ENCODE data around the gene STK10. TPM values are rescaled to one million over a fixed set of nuclear protein-coding genes. Genes with fewer than 3 reads are reported as not detected.

Gene STK10
- total and polyA plus RNA-seq, 2 of the 8 experiments (the other 6 are each of a cell fraction or from before 2014, with no cell fraction given) = 10.5 to 21.4 TPM

GRCh38 chr5:172178991-172179989, 8.7 kb downstream of the STK10 start:
- Histone ChIP-seq H2BK12ac (ENCODE audit: low read depth, low read length) (no peak overlapping the region), H4K8ac (ENCODE audit: extremely low read depth, insufficient read depth, low read length) (no peak overlapping the region; the same call in 1 of the 2 replicates), H2AK5ac (ENCODE audit: low read depth, low read length) (no peak overlapping the region), H3K79me1 (ENCODE audit: low read depth, low read length) (peaks cover 8% of the 10 kb centered on the region; the same call in 1 of the 2 replicates), H3K9me3 (ENCODE audit: insufficient read depth in 2 of 2, low read depth in 1 of 2, low read length in 1 of 2) (no peaks in the 10 kb centered on the region), H3K27me3 (replicated peaks in 1 of 4; ENCODE audit: control insufficient read depth in 3 of 4, extremely low read depth in 1 of 4, insufficient read depth in 3 of 4, low read length in 3 of 4) (no peaks in the 10 kb centered on the region), H2BK120ac (replicated peaks; ENCODE audit: low read depth, low read length) (no peak overlapping the region), H3K4me1 (replicated peaks in 1 of 4; ENCODE audit: control insufficient read depth in 3 of 4, insufficient read depth in 4 of 4, low read length in 3 of 4) (peaks cover 0 to 22% (median 7%) of the 10 kb centered on the region in 4 experiments; a peak in 4 of 7 replicates), H3K4me3 (ENCODE audit: extremely low read depth in 1 of 4, insufficient read depth in 2 of 4, low read depth in 3 of 4, low read length in 4 of 4) (no peak overlapping the region), H3K18ac (ENCODE audit: extremely low read depth, low read length) (0 out of 2 replicates have a peak overlapping the region, but pooled peaks have one; percentile 9), H2BK20ac (ENCODE audit: low read length) (no peak overlapping the region), H3K9ac (replicated peaks in 1 of 4; ENCODE audit: extremely low read depth in 1 of 4, low read depth in 3 of 4, low read length in 3 of 4) (no peak overlapping the region), H3K4me2 (ENCODE audit: insufficient read depth in 1 of 2, low read depth in 2 of 2, low read length in 2 of 2) (peak overlapping the region in 1 of 2 experiments; percentile 28; a peak in 1 of 4 replicates), H4K20me1 (replicated peaks in 1 of 2; ENCODE audit: control insufficient read depth in 1 of 2, insufficient read depth in 2 of 2, low read length in 2 of 2) (peaks cover 0 to 2% of the 10 kb centered on the region in 2 experiments), H4K5ac (ENCODE audit: insufficient read length, low read depth, low read length) (no peak overlapping the region), H2AFZ (ENCODE audit: low read length) (no peak overlapping the region), H3K4ac (replicated peaks; ENCODE audit: insufficient read length, low read depth, low read length) (no peak overlapping the region), H3K23me2 (ENCODE audit: low read depth, low read length) (0 out of 2 replicates have a peak, but pooled peaks cover 3% of the 10 kb centered on the region), H3K36me3 (ENCODE audit: control insufficient read depth in 2 of 4, insufficient read depth in 4 of 4, low read length in 3 of 4) (no peaks in the 10 kb centered on the region), H4K91ac (replicated peaks; ENCODE audit: insufficient read length, low read length) (no peak overlapping the region), H2BK5ac (ENCODE audit: low read depth, low read length) (peak overlapping the region; percentile 76), H3K27ac (ENCODE audit: low read depth, low read length) (no peak overlapping the region), H3K79me2 (ENCODE audit: control insufficient read depth in 1 of 2, insufficient read depth in 2 of 2, low read length in 2 of 2) (peaks cover 0 to 11% of the 10 kb centered on the region in 2 experiments; a peak in 1 of 4 replicates), H3K23ac (ENCODE audit: insufficient read length) (no peak overlapping the region), H3K56ac (replicated peaks; ENCODE audit: insufficient read length, low read depth, low read length) (no peak overlapping the region), H2BK15ac (ENCODE audit: low read length) (0 out of 2 replicates have a peak overlapping the region, but pooled peaks have one; percentile 75), H3K14ac (ENCODE audit: insufficient read length) (no peak overlapping the region)
- 86% methylated on average over 18 of the region's 18 CpGs; no CpG with 5 or more reads in 1 of the 2 experiments for WGBS, 2 experiments (ENCODE audit: extremely low coverage in 1 of 2, insufficient coverage in 1 of 2, insufficient read length in 1 of 2, insufficient replicate concordance in 2 of 2, low coverage in 1 of 2, low lambda C conversion rate in 2 of 2, missing lambda C conversion rate in 1 of 2)
- FAIRE-seq (no peak), DNase-seq (ENCODE audit: low read depth in 1 of 2, low spot score in 2 of 2) (no peak)
- ChIA-PET POLR2A (ENCODE audit: partially characterized antibody) (interaction anchor here (1.2 to 2.3 kb wide), 2 partner anchors 9 kb away, joined by 3 to 8 read pairs; partner anchors contain the start of gene STK10), CTCF (ENCODE audit: partially characterized antibody) (interaction anchor here (0.9 to 2.0 kb wide), 7 partner anchors 10 to 112 kb away, joined by 3 to 16 read pairs (median 5); partner anchors contain the start of gene STK10)
- no peak for TF ChIP-seq TCF12 (IDR thresholded peaks at IDR 0.05; ENCODE audit: low read depth, low read length)

All from H1 (cell line).